Measurements from ENCODE around the gene DRC3.
A peak's percentile ranks its signal among the peaks of the same experiment; 100 is the strongest.

The DRC3 gene

GRCh38 chr17:17998934-17999333, 26.3 kb downstream of the DRC3 start:
- ChIA-PET CTCF (no interaction called here), POLR2A (interaction anchor here (1.2 kb wide), 1 partner anchor 27 kb away, joined by 4 read pairs; the partner anchor contains the start of genes DRC3 and TOM1L2)
- DNase-seq (ENCODE audit: extremely low spot score): no peak
- TF ChIP-seq ELF4 (IDR thresholded peaks at IDR 0.05) (no peak), LEF1 (IDR thresholded peaks at IDR 0.05; ENCODE audit: borderline replicate concordance) (no peak), ARNT (IDR thresholded peaks at IDR 0.05) (no peak)

GRCh38 chr17:17999364-18000029, 26.8 kb downstream of the DRC3 start:
- no peak for TF ChIP-seq FOXA1 (IDR thresholded peaks at IDR 0.05)
- no peak for TF ChIP-seq ZNF384 (IDR thresholded peaks at IDR 0.05)
- no peak for TF ChIP-seq PKNOX1 (IDR thresholded peaks at IDR 0.05)
- POLR2A ChIA-PET: interaction anchor here (1.2 kb wide), 1 partner anchor 27 kb away, joined by 4 read pairs; the partner anchor contains the start of genes DRC3 and TOM1L2
- CTCF ChIA-PET: no interaction called here
- DNase-seq (ENCODE audit: extremely low spot score): no peak

GRCh38 chr17:18000030-18000408, 27.4 kb downstream of the DRC3 start:
- DNase-seq (ENCODE audit: extremely low spot score): no peak
- no peak for TF ChIP-seq NFRKB (IDR thresholded peaks at IDR 0.05)
- TF ChIP-seq TARDBP (IDR thresholded peaks at IDR 0.05): no peak
- CTCF ChIA-PET: no interaction called here
- POLR2A ChIA-PET: interaction anchor here (0.7 kb wide), 1 partner anchor 31 kb away, joined by 4 read pairs; no protein-coding TSS in a partner anchor

GRCh38 chr17:18002171-18002570, 29.5 kb downstream of the DRC3 start:
- TF ChIP-seq ARNT (IDR thresholded peaks at IDR 0.05): no peak
- no peak for TF ChIP-seq ZNF384 (IDR thresholded peaks at IDR 0.05)
- TF ChIP-seq BHLHE40 (IDR thresholded peaks at IDR 0.05; ENCODE audit: borderline replicate concordance): no peak
- no peak for TF ChIP-seq L3MBTL2 (conservative IDR thresholded peaks at IDR 0.05)
- no peak for TF ChIP-seq CTBP1 (IDR thresholded peaks at IDR 0.05; ENCODE audit: borderline replicate concordance)
- no peak for TF ChIP-seq NFRKB (IDR thresholded peaks at IDR 0.05)
- TF ChIP-seq FOXM1 (IDR thresholded peaks at IDR 0.05; ENCODE audit: borderline replicate concordance): no peak
- CTCF ChIA-PET: interaction anchor here (0.6 kb wide), 1 partner anchor 17 kb away, joined by 3 read pairs; no protein-coding TSS in a partner anchor
- POLR2A ChIA-PET: interaction anchor here (1.1 kb wide), 1 partner anchor 27 kb away, joined by 3 read pairs; no protein-coding TSS in a partner anchor
- no peak for DNase-seq (ENCODE audit: extremely low spot score)

- ChIA-PET POLR2A (interaction anchor here (0.8 kb wide), 1 partner anchor 163 kb away, joined by 3 read pairs; no protein-coding TSS in a partner anchor), CTCF (interaction anchor here (0.5 to 1.8 kb wide), 5 partner anchors 8 to 32 kb away, joined by 3 to 6 read pairs (median 3); no protein-coding TSS in a partner anchor)
- TF ChIP-seq ZNF384 (IDR thresholded peaks at IDR 0.05): no peak
- TF ChIP-seq FOXK2 (IDR thresholded peaks at IDR 0.05): no peak
- no peak for TF ChIP-seq SP1 (IDR thresholded peaks at IDR 0.05)
- no peak for TF ChIP-seq BHLHE40 (IDR thresholded peaks at IDR 0.05; ENCODE audit: borderline replicate concordance)
- no peak for TF ChIP-seq TARDBP (IDR thresholded peaks at IDR 0.05)
- TF ChIP-seq NFRKB (IDR thresholded peaks at IDR 0.05): no peak
- no peak for TF ChIP-seq ELF4 (IDR thresholded peaks at IDR 0.05)
- no peak for TF ChIP-seq SUZ12 (IDR thresholded peaks at IDR 0.05)
- TF ChIP-seq FOXM1 (IDR thresholded peaks at IDR 0.05; ENCODE audit: borderline replicate concordance): no peak
- no peak for TF ChIP-seq ARNT (IDR thresholded peaks at IDR 0.05)
- no peak for TF ChIP-seq FOXA1 (IDR thresholded peaks at IDR 0.05)
- TF ChIP-seq LEF1 (IDR thresholded peaks at IDR 0.05; ENCODE audit: borderline replicate concordance): no peak
- no peak for DNase-seq (ENCODE audit: extremely low spot score)
Measured at GRCh38 chr17:18004345-18004744, 31.7 kb downstream of the DRC3 start.

- ChIA-PET POLR2A (interaction anchor here (0.8 kb wide), 1 partner anchor 164 kb away, joined by 3 read pairs; no protein-coding TSS in a partner anchor), CTCF (interaction anchor here (0.5 to 1.8 kb wide), 4 partner anchors 9 to 30 kb away, joined by 3 to 6 read pairs (median 3); no protein-coding TSS in a partner anchor)
- TF ChIP-seq CTBP1 (IDR thresholded peaks at IDR 0.05; ENCODE audit: borderline replicate concordance) (no peak), FOXA1 (IDR thresholded peaks at IDR 0.05) (no peak), TARDBP (IDR thresholded peaks at IDR 0.05) (no peak), ARNT (IDR thresholded peaks at IDR 0.05) (no peak)
- peak; percentile 42 for DNase-seq (ENCODE audit: extremely low spot score)
Measured at GRCh38 chr17:18004884-18005305, 32.2 kb downstream of the DRC3 start.

- ChIA-PET CTCF (interaction anchor here (0.7 kb wide), 1 partner anchor 12 kb away, joined by 3 read pairs; no protein-coding TSS in a partner anchor), POLR2A (no interaction called here)
- no peak for DNase-seq (ENCODE audit: extremely low spot score)
- TF ChIP-seq PKNOX1 (IDR thresholded peaks at IDR 0.05): no peak
- no peak for TF ChIP-seq SUZ12 (IDR thresholded peaks at IDR 0.05)
- TF ChIP-seq ELF4 (IDR thresholded peaks at IDR 0.05): no peak
- TF ChIP-seq NFRKB (IDR thresholded peaks at IDR 0.05): no peak
- no peak for TF ChIP-seq HDGF (IDR thresholded peaks at IDR 0.05; ENCODE audit: borderline replicate concordance)
- TF ChIP-seq FOXA1 (IDR thresholded peaks at IDR 0.05): no peak
- no peak for TF ChIP-seq FOXM1 (IDR thresholded peaks at IDR 0.05; ENCODE audit: borderline replicate concordance)
- TF ChIP-seq FOXK2 (IDR thresholded peaks at IDR 0.05): no peak
- TF ChIP-seq TARDBP (IDR thresholded peaks at IDR 0.05): no peak
- no peak for TF ChIP-seq BHLHE40 (IDR thresholded peaks at IDR 0.05; ENCODE audit: borderline replicate concordance)
- TF ChIP-seq ARNT (IDR thresholded peaks at IDR 0.05): no peak
- TF ChIP-seq ZNF384 (IDR thresholded peaks at IDR 0.05): no peak
- no peak for TF ChIP-seq L3MBTL2 (conservative IDR thresholded peaks at IDR 0.05)
- no peak for TF ChIP-seq LEF1 (IDR thresholded peaks at IDR 0.05; ENCODE audit: borderline replicate concordance)
- TF ChIP-seq CTBP1 (IDR thresholded peaks at IDR 0.05; ENCODE audit: borderline replicate concordance): no peak
- no peak for TF ChIP-seq SP1 (IDR thresholded peaks at IDR 0.05)
Measured at GRCh38 chr17:18005496-18005895, 32.8 kb downstream of the DRC3 start.

All from HEK293T (cell line).